Bladder microvascular endothelial cell (primary cell): Measurements from ENCODE around the gene PPM1E. TPM values are rescaled to one million over a fixed set of nuclear protein-coding genes. Genes with fewer than 3 reads are reported as not detected.

ENCODE experiments used
- total RNA-seq: library from RNA; depleted of rRNA; stranded (reverse); fragments of >200 nt; gene quantifications from 2 replicates; pipeline ENCODE4 v1.2.3, GENCODE V29; 2014

PPM1E gene
- total RNA-seq = under 0.01 and 0.06 TPM in 2 replicates

GRCh38 chr17:58755577-58756245 lies at the start of gene PPM1E:
Gene PPM1E, plus strand, starts transcription at chr17:58755854.

Other genes with a start within 250 kb of the PPM1E start
- 30.0 and 43.7 TPM in 2 replicates for gene MTMR4, start 241.2 kb upstream of the PPM1E start, total RNA-seq
- under 0.01 TPM in 1 of 2 replicates, not detected in the other for gene TEX14, start 63.8 kb upstream of the PPM1E start, total RNA-seq
- gene RAD51C, start 63.3 kb upstream of the PPM1E start, total RNA-seq = 20.2 and 29.2 TPM in 2 replicates